DMS 273 (cell line): ENCODE results near the gene ZNF512.
A peak's percentile ranks its signal among the peaks of the same experiment; 100 is the strongest.
"Not testable (repeated sequence)": the region's sequence is repeated elsewhere in the genome, so short reads cannot be mapped to it uniquely, and the experiment has no call there.

ENCODE experiments used
- DNase-seq: peaks from one replicate; lab custom pipeline; 2025; ENCODE audit not compliant: unreplicated experiment; lab: John Stamatoyannopoulos, UW

The ZNF512 gene

DNA sequence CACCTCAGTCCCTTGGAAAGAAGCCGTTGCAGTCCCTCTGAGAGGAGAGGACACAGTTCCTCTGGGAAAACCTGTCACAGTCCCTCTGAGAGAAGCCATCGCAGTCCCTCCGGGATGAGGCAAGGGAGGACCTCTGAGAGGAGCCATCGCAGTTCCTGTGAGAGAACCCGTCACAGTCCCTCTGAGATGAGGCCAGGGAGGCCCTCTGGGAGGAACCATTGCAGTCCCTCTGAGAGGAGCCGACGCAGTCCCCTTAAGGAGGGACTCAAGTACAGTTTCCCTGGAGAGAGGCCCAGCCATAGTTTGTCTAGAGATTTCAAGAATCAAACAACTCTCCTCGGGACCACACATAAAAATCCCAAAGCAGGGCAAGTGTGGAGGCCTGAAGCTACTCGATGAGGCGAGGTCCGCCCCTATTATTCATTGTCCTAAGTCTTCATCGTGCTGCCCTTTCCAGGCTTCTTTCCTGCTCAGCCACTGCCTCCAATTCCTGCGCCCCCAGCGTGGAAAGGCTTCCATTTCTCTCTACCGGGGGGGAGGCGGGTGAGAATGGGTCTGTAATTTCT is 630 bp upstream of the ZNF512 start:
- DNase-seq: no peak

DNA sequence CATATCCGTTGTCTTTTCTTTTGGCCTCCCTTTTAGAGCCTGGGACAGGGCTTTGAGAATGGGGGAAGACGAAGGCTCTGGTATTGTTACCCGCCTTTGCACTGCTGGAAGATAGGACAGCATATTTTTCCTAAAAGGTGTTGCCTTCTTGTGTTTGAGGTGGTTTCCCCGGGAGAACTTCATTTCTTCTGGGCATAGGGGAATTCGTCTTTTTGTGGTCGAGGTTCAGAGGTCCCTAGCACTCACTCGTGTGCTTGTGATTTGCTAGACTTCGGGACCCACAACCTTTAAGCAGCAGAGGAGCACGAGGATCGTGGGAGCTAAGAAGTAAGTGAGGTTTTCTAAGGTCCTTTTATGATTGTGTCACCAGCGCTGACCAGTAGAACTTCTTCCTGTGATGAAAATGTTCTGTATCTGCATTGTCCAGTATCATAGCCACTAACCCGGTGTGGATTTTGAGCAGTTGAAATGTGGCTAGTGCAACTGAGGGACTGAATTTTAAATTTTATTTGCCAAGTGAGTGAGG is 611 bp downstream of the ZNF512 start:
- peak; percentile 36 for DNase-seq

DNA sequence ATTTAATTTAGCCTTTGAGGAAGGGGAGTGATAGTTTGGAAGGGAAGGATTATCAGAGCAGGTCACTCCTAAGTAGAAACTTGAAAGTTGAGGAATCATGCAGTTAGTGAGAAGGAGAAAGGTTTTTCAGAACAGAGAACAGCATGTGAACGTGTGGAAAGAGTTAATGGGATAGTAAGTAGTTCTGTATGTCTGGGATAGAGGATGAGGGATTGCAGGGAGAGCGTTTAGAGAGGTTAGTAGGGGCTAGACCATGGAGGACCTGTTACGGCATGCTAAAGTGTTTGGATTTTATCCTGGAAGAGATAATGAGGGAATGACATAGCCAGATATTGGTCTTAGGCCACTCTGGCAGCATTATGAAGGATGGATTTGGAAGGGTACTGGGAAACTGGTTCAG is 1.8 kb downstream of the ZNF512 start:
- no peak for DNase-seq

DNA sequence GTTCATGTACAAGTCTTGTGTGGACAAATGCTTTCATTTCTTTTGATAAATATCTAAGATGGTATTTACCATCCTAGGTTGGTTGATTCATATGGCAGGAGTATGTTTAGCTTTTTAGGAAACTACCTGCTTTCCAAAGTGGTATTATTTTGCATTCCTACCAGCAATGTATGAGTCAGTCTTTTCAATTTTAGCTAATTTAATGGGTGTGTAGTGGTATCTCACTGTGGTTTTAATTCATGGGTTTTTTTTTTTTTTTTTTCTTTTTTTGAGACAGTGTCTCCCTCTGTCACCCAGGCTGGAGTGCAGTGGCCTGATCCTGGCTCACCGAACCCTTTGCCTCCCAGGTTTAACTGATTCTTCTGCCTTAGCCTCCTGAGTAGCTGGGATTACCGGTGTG is 4.2 kb downstream of the ZNF512 start:
- no peak for DNase-seq

DNA sequence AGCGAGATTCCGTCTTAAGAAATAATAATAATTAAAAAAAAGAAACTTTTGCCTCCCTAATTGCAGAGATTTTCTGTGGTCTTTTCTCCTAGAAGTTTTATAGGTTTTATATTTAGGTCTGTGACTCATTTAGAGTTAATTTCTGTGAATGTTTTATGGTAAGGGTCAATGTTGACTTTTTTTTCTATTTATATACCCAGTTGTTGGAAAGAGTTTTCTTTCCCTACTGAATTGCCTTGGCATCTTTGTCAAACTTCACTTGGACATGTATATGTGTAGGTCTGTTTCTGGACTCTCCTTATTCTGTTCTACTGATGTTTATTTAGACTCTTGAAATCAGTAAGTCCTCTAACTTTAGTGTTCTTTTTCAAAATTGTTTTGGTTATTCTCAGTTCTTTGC is 5.5 kb downstream of the ZNF512 start:
- DNase-seq: no peak

DNA sequence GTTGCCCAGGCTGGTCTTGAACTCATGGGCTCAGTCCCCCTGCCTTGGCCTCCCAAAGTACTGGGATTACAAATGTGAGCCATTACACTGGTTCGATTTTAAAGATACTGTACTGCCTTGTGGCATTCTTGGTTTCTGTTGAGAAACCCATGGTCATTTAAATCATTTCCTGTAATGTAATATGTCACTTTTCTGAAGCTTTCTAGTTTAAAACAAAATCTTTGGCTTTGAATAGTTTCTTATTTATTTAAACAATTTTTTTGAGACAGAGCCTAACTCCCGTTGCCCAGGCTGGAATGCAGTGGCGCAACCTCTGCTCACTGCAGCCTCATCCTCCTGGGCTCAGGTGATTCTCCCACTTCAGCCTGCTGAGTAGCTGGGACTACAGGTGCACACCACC is 8.9 kb downstream of the ZNF512 start:
- DNase-seq: no peak

DNA sequence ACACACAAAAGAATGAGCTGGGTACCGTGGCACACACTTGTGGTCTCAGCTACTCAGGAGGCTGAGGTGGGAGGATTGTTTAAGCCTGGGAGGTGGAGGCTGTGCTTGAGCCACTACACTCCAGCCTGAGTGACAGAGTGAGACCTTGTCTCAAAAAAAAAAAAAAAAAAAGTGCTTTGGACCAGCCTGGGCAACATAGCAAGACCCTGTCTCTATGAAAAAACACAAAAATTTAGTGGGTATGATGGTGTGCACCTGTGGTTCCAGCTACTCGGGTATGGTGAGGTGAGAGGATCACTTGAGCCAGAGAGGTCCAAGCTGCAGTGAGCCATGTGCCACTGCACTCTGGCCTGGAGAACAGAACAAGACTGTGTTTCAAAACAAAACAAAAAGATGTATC is 10.4 kb downstream of the ZNF512 start:
- no peak for DNase-seq

DNA sequence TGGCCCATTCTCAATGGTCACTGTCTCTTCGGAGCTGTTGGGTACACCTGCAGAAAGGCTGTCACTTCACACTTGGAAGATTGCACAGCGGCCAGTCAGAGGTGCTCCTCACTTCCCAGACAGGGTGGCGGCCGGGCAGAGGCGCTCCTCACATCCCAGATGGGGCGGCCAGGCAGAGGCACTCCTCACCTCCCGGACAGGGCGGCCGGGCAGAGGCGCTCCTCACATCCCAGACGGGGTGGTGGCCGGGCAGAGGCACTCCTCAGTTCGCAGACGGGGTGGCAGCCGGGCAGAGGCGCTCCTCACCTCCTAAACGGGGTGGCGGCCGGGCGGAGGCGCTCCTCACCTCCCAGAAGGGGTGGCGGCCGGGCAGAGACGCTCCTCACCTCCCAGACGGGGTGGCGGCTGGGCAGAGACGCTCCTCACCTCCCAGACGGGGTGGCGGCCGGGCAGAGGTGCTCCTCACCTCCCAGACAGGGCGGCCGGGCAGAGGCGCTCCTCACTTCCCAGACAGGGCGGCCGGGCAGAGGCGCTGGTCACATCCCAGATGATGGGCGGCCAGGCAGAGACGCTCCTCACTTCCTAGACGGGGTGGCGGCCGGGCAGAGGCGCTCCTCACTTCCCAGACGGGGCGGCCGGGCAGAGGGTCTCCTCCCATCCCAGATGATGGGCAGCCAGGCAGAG is 11.3 kb downstream of the ZNF512 start:
- not testable (repeated sequence) for DNase-seq

DNA sequence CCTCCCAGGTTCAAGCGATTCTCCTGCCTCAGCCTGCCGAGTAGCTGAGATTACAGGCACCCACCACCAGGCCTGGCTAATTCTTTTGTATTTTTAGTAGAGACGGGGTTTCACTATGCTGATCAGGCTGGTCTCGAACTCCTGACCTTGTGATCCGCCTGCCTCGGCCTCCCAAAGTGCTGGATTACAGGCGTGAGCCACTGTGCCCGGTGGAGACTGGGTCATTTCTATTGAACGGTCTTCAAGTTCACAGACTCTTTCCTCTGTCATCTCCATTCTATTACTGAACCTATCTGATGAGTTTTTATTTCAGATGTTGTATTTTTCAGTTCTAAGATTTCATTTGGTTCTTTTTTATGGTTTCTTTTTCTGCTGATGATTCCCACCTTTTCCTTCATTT is 12.6 kb downstream of the ZNF512 start:
- not testable (repeated sequence) for DNase-seq

DNA sequence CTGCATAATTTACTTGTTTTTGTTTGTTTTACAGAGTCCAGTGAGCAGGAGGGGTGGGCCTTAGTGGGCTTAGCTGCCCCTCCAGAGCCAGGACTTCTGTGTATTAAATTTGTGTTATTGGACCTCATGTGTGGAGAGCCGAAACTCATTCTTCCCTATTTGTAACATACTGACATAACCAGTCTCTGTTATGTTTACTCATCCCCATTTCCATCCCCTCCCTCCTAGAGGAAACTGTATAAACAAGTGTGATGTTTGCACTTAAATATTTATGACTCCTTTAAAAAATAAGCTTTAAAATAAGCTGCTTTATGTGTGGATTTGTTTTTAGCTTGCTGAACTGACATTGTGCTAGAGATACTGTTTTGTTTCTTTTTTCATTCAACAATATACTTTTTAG is 13.8 kb downstream of the ZNF512 start:
- DNase-seq: no peak

DNA sequence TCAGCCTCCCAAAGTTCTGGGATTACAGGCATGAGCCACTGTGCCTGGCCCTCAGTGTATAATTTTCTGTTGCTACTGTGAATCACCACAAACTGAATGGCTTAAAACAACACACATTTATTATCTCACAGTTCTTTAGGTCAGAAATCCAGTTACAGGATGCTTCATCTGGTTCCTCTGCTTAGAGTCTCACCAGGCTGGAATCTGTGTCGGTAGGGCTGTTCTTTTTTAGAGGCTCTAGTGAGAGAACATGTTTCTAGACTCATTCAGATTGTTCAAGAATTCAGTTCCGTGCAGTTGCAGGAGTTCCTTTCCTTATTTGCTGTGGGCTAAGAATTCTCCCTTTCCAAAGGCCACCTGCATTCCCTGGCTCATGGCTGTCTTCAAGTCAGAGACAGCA is 23.8 kb downstream of the ZNF512 start:
- no peak for DNase-seq

DNA sequence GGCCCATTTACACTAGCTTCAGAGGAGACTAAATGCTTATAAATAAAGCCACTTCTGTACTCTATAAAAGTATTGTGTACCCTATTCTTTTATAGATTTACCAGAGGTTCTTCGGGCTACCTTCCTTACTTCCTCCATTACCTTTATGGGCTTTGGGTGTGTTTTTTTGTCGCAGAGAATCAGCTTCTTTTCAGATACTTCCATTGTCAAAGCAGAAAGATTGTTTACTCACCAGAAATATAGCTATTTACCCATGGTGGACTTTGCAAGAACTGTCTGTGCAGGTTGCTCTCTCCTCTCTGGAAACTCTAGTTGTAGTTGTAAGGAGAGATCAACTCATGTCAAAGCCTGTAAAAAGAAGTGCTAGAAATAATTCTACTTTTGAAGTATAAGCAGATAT is 31.1 kb downstream of the ZNF512 start:
- no peak for DNase-seq

DNA sequence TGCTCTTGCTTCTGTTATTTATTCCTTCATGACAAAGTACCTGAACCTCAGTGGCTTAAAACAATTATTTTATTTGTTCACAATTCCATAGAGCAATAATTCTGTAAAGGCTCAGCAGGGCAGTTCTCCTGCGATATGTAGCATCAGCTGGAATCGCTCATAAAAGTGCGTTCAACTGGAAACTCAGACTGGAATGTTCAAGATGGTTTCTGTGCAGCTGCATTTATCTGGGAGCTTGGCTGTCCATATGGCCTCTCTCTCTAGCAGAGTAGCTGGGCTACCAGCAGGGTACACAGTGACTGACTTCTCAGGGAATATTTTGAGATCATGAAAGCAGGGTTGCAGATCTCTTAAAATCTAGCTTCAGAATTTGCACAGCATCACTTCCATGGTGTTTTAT is 32.5 kb downstream of the ZNF512 start:
- peak; percentile 67 for DNase-seq

DNA sequence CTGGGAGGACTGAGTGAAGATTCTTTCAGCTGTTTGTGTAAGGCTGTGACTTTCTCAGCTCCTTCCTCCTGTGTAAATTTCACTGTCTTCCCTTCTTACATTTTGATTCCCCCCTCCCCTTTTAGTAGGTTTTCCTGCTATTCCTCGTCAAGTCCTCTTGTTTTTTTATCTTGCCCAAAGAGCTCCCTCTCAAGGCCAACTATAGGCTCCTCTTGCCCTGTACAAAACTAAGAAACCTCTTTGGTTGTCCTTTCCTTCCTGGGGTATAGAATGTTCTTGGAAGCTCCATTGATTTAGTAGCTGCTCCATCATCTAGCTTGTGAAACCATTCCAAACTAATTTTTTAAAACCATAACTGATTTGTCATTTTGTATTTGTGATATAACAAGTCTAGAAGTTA is 38.7 kb downstream of the ZNF512 start:
- DNase-seq: no peak

DNA sequence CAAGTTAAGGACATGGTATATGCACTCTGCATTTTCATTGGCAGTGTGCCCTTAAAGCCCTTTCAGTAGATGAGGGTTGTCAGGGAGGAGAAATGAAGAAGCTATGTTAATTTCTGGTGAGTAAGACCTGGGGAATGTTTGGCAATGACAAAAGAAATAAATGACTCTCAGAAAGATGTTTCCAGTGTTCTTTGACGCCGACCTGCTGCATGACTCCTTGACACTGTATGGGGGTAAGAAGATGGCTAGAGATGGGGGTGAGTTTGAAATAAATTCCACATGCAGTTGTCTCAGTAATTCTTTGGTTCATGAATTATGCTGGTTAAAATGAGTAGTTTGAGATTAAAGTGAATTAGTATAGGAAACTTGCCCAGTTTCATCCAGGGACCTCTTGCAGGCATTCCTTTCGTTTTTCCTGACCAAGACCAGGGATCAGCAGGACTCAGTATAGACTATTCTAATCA is 40.1 kb downstream of the ZNF512 start:
- DNase-seq: no peak

DNA sequence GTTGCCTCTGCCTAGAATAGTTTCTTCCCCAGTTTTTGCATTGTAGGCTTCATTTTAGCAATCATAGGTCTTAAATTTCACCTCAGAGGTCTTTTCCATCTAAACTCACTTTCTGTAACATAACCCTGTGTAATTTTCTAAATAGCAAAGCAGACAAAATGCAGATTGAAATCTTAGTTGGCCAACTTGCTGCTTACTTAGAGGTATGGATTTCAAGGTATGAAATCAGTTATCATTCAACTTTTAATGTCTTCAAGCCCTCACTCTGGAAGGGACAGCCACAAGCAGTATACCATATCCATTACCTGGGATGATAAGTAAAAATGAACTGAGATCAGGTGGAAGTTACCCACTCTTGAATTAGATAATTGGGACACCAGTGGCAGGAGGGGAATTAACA is 42.1 kb downstream of the ZNF512 start:
- no peak for DNase-seq

DNA sequence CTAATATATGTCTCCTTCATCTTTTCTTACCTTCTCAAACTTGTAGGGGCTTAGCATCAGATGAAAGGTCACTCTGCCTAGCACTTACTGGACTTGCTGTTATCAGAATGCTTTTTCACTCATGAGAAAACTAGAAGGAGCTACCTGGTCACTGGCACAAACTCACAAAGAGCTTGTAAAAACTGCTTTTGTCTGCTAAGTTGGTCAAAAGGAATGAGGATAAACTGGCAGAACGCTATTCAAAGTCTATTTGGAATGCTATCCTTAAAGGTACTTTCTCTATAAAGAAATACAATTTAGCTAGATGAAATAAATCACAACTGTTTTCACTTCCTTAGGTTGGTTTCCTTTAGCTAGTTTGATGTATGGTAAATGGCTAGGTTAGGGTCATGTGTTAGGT is 43.5 kb downstream of the ZNF512 start:
- DNase-seq: not testable (repeated sequence)

DNA sequence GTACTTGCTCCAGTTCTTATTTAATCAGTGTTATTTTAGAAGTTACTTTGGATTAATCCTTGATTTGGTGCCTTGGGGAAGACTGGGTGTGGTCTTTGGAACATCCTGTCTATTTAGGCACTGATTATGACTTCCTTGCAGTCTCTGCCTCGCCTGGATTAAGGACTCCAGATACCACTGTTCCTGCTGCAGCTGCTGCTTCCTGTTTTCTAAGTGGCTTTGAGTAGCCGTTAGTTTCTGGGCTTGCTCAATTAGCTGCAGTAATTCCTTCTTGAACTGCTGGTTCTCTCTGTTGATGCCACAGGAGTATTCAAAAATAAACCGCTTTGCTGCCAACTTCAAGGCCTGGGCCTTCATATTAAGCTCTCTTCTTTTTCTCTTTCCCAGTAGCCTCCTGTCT is 44.1 kb downstream of the ZNF512 start:
- not testable (repeated sequence) for DNase-seq

DNA sequence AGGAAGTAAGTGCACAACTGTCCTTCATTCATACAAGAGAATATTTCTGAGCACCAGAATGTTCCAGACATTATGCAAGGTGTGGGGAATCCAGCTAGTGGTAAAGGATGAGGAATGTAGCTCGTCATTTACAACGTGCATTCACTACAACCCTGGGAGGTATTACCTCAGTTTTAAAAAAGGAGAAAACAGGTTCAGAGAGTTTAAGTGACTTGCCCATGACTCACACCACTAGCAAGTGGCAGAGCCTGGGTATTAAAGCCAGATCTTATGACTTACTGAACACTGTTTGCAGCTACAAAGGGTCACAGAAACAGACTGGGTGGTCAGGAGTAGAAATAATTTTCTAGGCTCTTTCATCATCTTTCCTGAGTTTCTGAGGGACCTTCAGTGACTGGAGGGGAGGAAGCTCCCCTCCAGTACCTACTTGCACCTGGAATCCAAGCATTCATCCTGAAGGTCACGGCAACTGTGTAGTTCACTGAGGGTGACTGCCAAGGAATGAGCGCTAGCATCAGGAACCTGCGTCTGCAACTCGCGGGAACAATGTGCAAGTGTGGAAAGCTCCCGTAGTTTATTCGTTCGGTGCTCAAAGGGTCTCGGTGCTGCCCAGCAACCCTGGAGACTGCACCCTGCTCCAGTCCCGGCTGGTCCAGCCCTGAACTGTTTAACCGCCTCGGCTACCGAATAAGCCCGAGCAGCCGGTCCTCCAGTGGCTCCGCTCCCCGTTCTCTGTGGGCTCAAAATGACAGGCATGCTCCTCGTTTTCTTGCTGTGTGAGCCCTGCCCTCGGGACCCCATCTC is 45.3 kb downstream of the ZNF512 start:
- peak; percentile 60 for DNase-seq

DNA sequence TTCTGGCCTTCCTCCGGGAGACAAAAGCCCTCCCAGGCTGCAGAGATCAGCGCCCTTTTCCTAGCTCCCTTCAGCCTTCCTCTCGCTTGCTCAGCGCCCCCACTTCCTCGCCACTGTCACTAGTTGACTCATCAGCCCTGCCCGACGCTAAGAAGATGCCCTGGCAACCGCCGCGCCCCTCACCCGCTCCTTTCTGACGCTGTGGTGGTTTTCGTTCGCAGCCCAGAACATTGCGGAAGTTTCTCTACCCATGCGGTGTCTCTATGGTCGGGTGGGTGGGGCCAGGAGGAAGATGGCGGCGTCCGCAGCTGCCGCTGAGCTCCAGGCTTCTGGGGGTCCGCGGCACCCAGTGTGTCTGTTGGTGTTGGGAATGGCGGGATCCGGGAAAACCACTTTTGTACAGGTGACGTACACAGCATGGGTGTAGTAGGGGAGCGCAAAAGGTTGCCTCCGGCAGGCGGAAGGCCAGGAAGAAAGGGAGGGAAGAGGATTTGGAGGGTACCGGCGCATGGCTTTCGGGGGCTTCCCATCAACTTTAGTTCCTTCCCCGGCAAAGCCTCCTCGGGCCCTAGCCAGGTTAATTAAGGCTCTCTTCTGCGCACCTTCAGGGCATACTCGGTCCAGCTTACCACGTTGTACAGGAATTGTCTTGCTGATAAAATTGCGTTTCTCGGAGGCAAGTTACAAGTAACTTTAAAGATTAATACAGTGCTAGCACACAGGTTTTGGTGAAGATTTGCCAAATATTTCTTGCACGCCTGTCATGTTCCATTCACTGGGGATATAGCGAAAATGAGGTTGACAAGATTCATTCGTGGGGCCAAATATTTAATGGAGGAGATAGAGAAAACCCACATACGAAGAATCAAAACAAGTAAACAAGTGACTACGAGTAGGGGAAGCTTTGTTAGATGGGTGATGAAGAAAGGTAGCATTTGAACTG is 46.2 kb downstream of the ZNF512 start, which contains the start of the genes CCDC121 and GPN1:
Gene CCDC121 (minus strand): TSS at position 246 of the 943 bp plus-strand sequence. CDS start 1,213 bp downstream, outside the sequence.
Gene GPN1 (plus strand): TSS at position 284 of the 943 bp plus-strand sequence. CDS start 9 bp downstream, at position 293.
- DNase-seq: peak; percentile 93

DNA sequence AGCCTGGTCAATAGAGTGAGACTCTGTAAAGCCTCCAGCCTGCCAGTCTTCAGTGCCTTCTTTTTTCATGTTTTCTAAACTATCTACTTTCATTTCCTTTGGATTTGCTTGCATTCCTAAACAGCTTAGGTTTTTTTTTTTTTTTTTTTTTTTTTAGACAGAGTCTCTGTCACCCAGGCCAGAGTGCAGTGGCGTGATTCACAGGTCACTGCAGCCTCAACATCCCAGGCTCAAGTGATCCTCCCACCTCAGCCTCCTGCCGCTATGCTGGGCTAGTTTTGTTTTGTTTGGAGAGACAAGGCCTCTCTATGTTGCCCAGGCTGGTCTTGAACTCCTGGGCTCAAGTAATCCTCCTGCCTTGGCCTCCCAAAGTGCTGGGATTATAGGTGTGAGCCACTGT is 47.4 kb downstream of the ZNF512 start:
- DNase-seq: not testable (repeated sequence)
